Measurements from ENCODE around the gene FAM156A.
"Not testable (repeated sequence)": the region's sequence is repeated elsewhere in the genome, so short reads cannot be mapped to it uniquely, and the experiment has no call there.

The FAM156A gene

GRCh38 chrX:52958113-52958959, at the start of gene FAM156A:
Gene FAM156A (minus strand): TSS chrX:52958518. CDS start chrX:52948588, 9,930 bp downstream.
- H3K4me3 Mint-ChIP-seq, H3K36me3 Mint-ChIP-seq, H3K4me1 Mint-ChIP-seq, DNase-seq, H3K9me3 Mint-ChIP-seq, H3K27ac Mint-ChIP-seq, H3K27me3 Mint-ChIP-seq: not testable (repeated sequence)
- peak; percentile 88 to 93 for ATAC-seq (replicated peaks)

GRCh38 chrX:53005327-53005726, 47.0 kb upstream of the FAM156A start:
- ATAC-seq (replicated peaks) (no peak), DNase-seq (no peak)
- Mint-ChIP-seq H3K36me3 (no peaks in the 10 kb centered on the region), H3K4me3 (no peak overlapping the region), H3K27me3 (peaks cover 0 to 40% of the 10 kb centered on the region in 2 donors), H3K4me1 (peaks cover 3 to 9% of the 10 kb centered on the region in 2 donors), H3K9me3 (peaks cover 2 to 5% of the 10 kb centered on the region in 2 donors), H3K27ac (no peak overlapping the region)

- no peak overlapping the region for H3K27ac Mint-ChIP-seq
- H3K27me3 Mint-ChIP-seq = peaks cover 0 to 40% of the 10 kb centered on the region in 2 donors
- peaks cover 3 to 9% of the 10 kb centered on the region in 2 donors for H3K4me1 Mint-ChIP-seq
- ATAC-seq (replicated peaks) = no peak
- no peaks in the 10 kb centered on the region for H3K36me3 Mint-ChIP-seq
- no peak for DNase-seq
- H3K4me3 Mint-ChIP-seq = no peak overlapping the region
- H3K9me3 Mint-ChIP-seq = peaks cover 2 to 5% of the 10 kb centered on the region in 2 donors
Measured at GRCh38 chrX:53004811-53005210, 46.5 kb upstream of the FAM156A start.

- DNase-seq (no peak), ATAC-seq (replicated peaks) (no peak)
- H3K27ac Mint-ChIP-seq = no peak overlapping the region
- no peak overlapping the region for H3K4me3 Mint-ChIP-seq
- H3K27me3 Mint-ChIP-seq = peaks cover 0 to 44% of the 10 kb centered on the region in 2 donors
- H3K36me3 Mint-ChIP-seq = no peaks in the 10 kb centered on the region
- peaks cover 2 to 5% of the 10 kb centered on the region in 2 donors for H3K9me3 Mint-ChIP-seq
- H3K4me1 Mint-ChIP-seq = peaks cover 3 to 9% of the 10 kb centered on the region in 2 donors
Measured at GRCh38 chrX:53004038-53004437, 45.7 kb upstream of the FAM156A start.

GRCh38 chrX:53003111-53003510, 44.8 kb upstream of the FAM156A start:
- Mint-ChIP-seq H3K36me3 (no peaks in the 10 kb centered on the region), H3K27me3 (peaks cover 0 to 43% of the 10 kb centered on the region in 2 donors), H3K9me3 (no peaks in the 10 kb centered on the region), H3K4me1 (peaks cover 3 to 9% of the 10 kb centered on the region in 2 donors), H3K27ac (no peak overlapping the region), H3K4me3 (no peak overlapping the region)
- ATAC-seq (replicated peaks) (no peak), DNase-seq (no peak)

GRCh38 chrX:53001958-53002357, 43.6 kb upstream of the FAM156A start:
- H3K9me3 Mint-ChIP-seq = no peaks in the 10 kb centered on the region
- no peak for ATAC-seq (replicated peaks)
- H3K27ac Mint-ChIP-seq = no peak overlapping the region
- H3K36me3 Mint-ChIP-seq = no peaks in the 10 kb centered on the region
- peaks cover 3 to 9% of the 10 kb centered on the region in 2 donors for H3K4me1 Mint-ChIP-seq
- DNase-seq = no peak
- no peak overlapping the region for H3K4me3 Mint-ChIP-seq
- H3K27me3 Mint-ChIP-seq = peaks cover 0 to 34% of the 10 kb centered on the region in 2 donors

- no peak for DNase-seq
- ATAC-seq (replicated peaks) = peak; percentile 62 to 69
- H3K9me3 Mint-ChIP-seq = no peaks in the 10 kb centered on the region
Measured at GRCh38 chrX:53000447-53001135, 42.3 kb upstream of the FAM156A start.

GRCh38 chrX:52995987-52996331, 37.6 kb upstream of the FAM156A start:
- Mint-ChIP-seq H3K9me3 (no peaks in the 10 kb centered on the region), H3K27me3 (peaks cover 0 to 18% of the 10 kb centered on the region in 2 donors), H3K4me3 (peak overlapping the region; percentile 95 to 96), H3K36me3 (no peaks in the 10 kb centered on the region), H3K27ac (peak overlapping the region; percentile 100), H3K4me1 (peaks cover 6 to 24% of the 10 kb centered on the region in 2 donors)
- ATAC-seq (replicated peaks) (no peak), DNase-seq (no peak)

More at GRCh38 chrX:53000447-53001135, 42.3 kb upstream of the FAM156A start:
- no peak overlapping the region for H3K27ac Mint-ChIP-seq
- peak overlapping the region; percentile 57 to 82 for H3K4me3 Mint-ChIP-seq
- H3K36me3 Mint-ChIP-seq = no peaks in the 10 kb centered on the region
- peaks cover 3 to 19% of the 10 kb centered on the region in 2 donors for H3K4me1 Mint-ChIP-seq
- peaks cover 0 to 26% of the 10 kb centered on the region in 2 donors for H3K27me3 Mint-ChIP-seq

GRCh38 chrX:52995135-52995986, 37.0 kb upstream of the FAM156A start:
- Mint-ChIP-seq H3K36me3 (no peaks in the 10 kb centered on the region), H3K27ac (peak overlapping the region; percentile 100), H3K9me3 (no peaks in the 10 kb centered on the region), H3K4me3 (peak overlapping the region; percentile 95 to 96), H3K27me3 (peaks cover 0 to 16% of the 10 kb centered on the region in 2 donors), H3K4me1 (peaks cover 6 to 23% of the 10 kb centered on the region in 2 donors)
- peak; percentile 90 for DNase-seq
- peak; percentile 97 to 98 for ATAC-seq (replicated peaks)

- DNase-seq (no peak), ATAC-seq (replicated peaks) (no peak)
- H3K4me1 Mint-ChIP-seq = peaks cover 10 to 19% of the 10 kb centered on the region in 2 donors
- H3K27ac Mint-ChIP-seq = no peak overlapping the region
- no peak overlapping the region for H3K4me3 Mint-ChIP-seq
- H3K27me3 Mint-ChIP-seq = peaks cover 0 to 10% of the 10 kb centered on the region in 2 donors
- no peaks in the 10 kb centered on the region for H3K9me3 Mint-ChIP-seq
- H3K36me3 Mint-ChIP-seq = peaks cover 0 to 2% of the 10 kb centered on the region in 2 donors
Measured at GRCh38 chrX:52990848-52991247, 32.5 kb upstream of the FAM156A start.

GRCh38 chrX:52990011-52990631, 31.8 kb upstream of the FAM156A start:
- peaks cover 10 to 18% of the 10 kb centered on the region in 2 donors for H3K4me1 Mint-ChIP-seq
- H3K27me3 Mint-ChIP-seq, H3K9me3 Mint-ChIP-seq, H3K36me3 Mint-ChIP-seq, H3K4me3 Mint-ChIP-seq: not testable (repeated sequence)
- peak; percentile 27 for DNase-seq
- peak; percentile 83 to 95 for ATAC-seq (replicated peaks)
- H3K27ac Mint-ChIP-seq = peak overlapping the region; percentile 81

- DNase-seq (no peak), ATAC-seq (replicated peaks) (no peak)
- H3K27ac Mint-ChIP-seq = no peak overlapping the region
- H3K4me3 Mint-ChIP-seq = no peak overlapping the region
- H3K9me3 Mint-ChIP-seq = no peaks in the 10 kb centered on the region
- H3K4me1 Mint-ChIP-seq = peaks cover 8 to 11% of the 10 kb centered on the region in 2 donors
- peaks cover 0 to 2% of the 10 kb centered on the region in 2 donors for H3K36me3 Mint-ChIP-seq
- H3K27me3 Mint-ChIP-seq = peaks cover 0 to 8% of the 10 kb centered on the region in 2 donors
Measured at GRCh38 chrX:52988985-52989917, 30.9 kb upstream of the FAM156A start.
